CD4-positive, alpha-beta T cell treated with Interleukin-4 for 1 hour (primary cell): ENCODE data around the gene POU6F1.
"Not testable (repeated sequence)": the region's sequence is repeated elsewhere in the genome, so short reads cannot be mapped to it uniquely, and the experiment has no call there.

Experiments
- DNase-seq, 2 donors: peaks; one replicate each; pipeline ENCODE4 v3.0.0-alpha.2; 2020 to 2022

POU6F1 gene

GRCh38 chr12:51217968-51218606 lies at the start of gene POU6F1:
POU6F1 (minus strand) TSS chr12:51218062; CDS start chr12:51206836, 11,226 bp downstream.
- DNase-seq, result peak; percentile 79 to 82

GRCh38 chr12:51265024-51265423 lies 47.2 kb upstream of the POU6F1 start:
- DNase-seq, result peak in 1 of 2 donors; percentile 58

- DNase-seq, result no peak
Measured at GRCh38 chr12:51264297-51264696, 46.4 kb upstream of the POU6F1 start.

- no peak for DNase-seq
Measured at GRCh38 chr12:51263341-51263740, 45.5 kb upstream of the POU6F1 start.

- DNase-seq, result peak; percentile 39 to 46
Measured at GRCh38 chr12:51262758-51263177, 44.9 kb upstream of the POU6F1 start.

GRCh38 chr12:51259600-51259999 lies 41.7 kb upstream of the POU6F1 start:
- not testable (repeated sequence) for DNase-seq

- DNase-seq, result no peak
Measured at GRCh38 chr12:51254536-51254935, 36.7 kb upstream of the POU6F1 start.

- DNase-seq, result no peak
Measured at GRCh38 chr12:51253276-51253675, 35.4 kb upstream of the POU6F1 start.

- DNase-seq, result no peak
Measured at GRCh38 chr12:51247523-51248206, 29.8 kb upstream of the POU6F1 start.

- DNase-seq, result peak; percentile 57 to 64
Measured at GRCh38 chr12:51246254-51246853, 28.5 kb upstream of the POU6F1 start.

GRCh38 chr12:51245476-51246253 lies 27.8 kb upstream of the POU6F1 start:
- no peak for DNase-seq

GRCh38 chr12:51244269-51244668 lies 26.4 kb upstream of the POU6F1 start:
- DNase-seq, result no peak

- no peak for DNase-seq
Measured at GRCh38 chr12:51242876-51243275, 25.0 kb upstream of the POU6F1 start.

- peak in 1 of 2 donors; percentile 58 for DNase-seq
Measured at GRCh38 chr12:51242120-51242519, 24.3 kb upstream of the POU6F1 start.

- DNase-seq, result no peak
Measured at GRCh38 chr12:51240971-51241370, 23.1 kb upstream of the POU6F1 start.

GRCh38 chr12:51238510-51239334 lies 20.9 kb upstream of the POU6F1 start, which contains the start of gene DAZAP2:
DAZAP2 (plus strand) TSS chr12:51238826; CDS start chr12:51238908, 82 bp downstream.
- peak; percentile 96 to 97 for DNase-seq

GRCh38 chr12:51238037-51238509 lies 20.2 kb upstream of the POU6F1 start:
- DNase-seq, result no peak

- DNase-seq, result no peak
Measured at GRCh38 chr12:51234530-51234929, 16.7 kb upstream of the POU6F1 start.

- DNase-seq, result no peak
Measured at GRCh38 chr12:51232642-51233041, 14.8 kb upstream of the POU6F1 start.

GRCh38 chr12:51229116-51229809 lies 11.4 kb upstream of the POU6F1 start:
- DNase-seq, result no peak

GRCh38 chr12:51227962-51228361 lies 10.1 kb upstream of the POU6F1 start:
- no peak for DNase-seq
